GM13977 (cell line): ENCODE data around the gene KCNMA1.
"Not testable (repeated sequence)": the region's sequence is repeated elsewhere in the genome, so short reads cannot be mapped to it uniquely, and the experiment has no call there.

Experiments used
- DNase-seq: peaks from one replicate; pipeline ENCODE4 v3.0.0; 2012; ENCODE audit warnings: low spot score
- CTCF ChIP-seq: IDR thresholded peaks from 2 replicates; pipeline ENCODE4 v1.5.1; 2012; ENCODE audit warnings: mild to moderate bottlenecking, control low read depth; ENCODE audit not compliant: insufficient read depth; ENCODE audit errors: extremely low read depth, missing control alignments
- in situ Hi-C: fragments of 300-500 bp; cut with MboI; formaldehyde crosslinking; loops from one replicate; pipeline ENCODE4 v1.12.0; 2022; ENCODE audit warnings: low sequenced_read_pairs, low pct_unique_long_range_greater_than_20kb, mixed read lengths, inconsistent platforms; ENCODE audit not compliant: unreplicated experiment

KCNMA1 gene

GRCh38 chr10:77574438-77574837 lies 63.2 kb downstream of the KCNMA1 start:
- no peak for DNase-seq
- in situ Hi-C loops, result no loop called here
- TF ChIP-seq CTCF, result no peak

GRCh38 chr10:77572520-77572919 lies 65.1 kb downstream of the KCNMA1 start:
- in situ Hi-C loops, DNase-seq: not testable (repeated sequence)

GRCh38 chr10:77571490-77571889 lies 66.1 kb downstream of the KCNMA1 start:
- DNase-seq, result no peak
- no peak for TF ChIP-seq CTCF
- in situ Hi-C loops, result no loop called here

DNA sequence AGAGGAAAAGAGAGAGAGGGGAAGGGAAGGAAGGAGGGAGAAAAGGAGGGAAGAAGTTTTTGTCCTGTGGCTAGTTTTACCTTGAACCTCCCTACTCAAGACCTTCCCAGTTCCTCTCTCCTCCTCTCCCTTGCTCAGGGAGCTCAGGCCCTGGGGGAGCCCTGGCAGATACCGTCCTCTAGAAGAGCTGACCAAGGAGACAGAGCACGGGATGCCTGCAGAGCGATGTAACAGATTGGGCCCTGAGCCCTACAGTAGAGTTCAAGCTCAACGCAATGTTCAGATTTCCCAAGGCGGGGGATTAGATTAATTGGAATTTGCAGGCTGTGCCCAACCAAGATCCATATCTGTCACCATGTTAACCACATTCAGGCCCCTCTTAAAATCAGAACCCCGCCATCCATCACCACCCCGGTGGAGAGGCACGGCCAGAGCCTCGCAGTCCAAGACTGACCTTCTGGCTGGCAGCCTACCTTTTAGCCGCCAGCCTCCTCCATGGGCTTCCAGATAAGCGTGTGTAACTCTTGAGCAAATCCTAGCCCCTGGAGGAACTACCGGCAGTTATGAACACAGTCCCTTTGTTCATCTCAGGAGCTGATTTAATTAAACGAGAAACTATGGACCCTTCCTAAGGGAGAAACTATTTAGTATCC lies 70.6 kb downstream of the KCNMA1 start:
- DNase-seq, result no peak
- no peak for TF ChIP-seq CTCF
- in situ Hi-C loops, result no loop called here

DNA sequence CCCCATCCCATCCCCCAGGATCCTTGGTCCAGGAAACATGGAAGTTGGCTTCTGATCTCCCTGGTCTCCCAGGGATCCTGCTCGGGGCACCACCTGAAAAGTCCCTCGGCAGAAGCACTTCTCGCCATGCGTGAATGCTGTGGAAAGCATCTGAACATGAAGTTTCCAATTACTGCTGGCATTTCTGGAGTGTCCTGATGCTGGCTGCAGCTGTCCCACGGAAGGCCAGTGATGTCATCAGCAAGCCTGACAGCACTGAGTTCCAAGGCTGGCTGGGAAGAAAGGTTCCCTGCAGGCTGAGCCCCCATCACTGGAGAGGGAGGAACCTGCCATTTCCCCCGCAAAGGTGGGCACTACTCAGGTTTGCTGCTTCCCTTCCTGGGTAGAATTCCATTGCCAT lies 71.4 kb downstream of the KCNMA1 start:
- no peak for DNase-seq
- in situ Hi-C loops, result no loop called here
- TF ChIP-seq CTCF, result no peak

- no peak for TF ChIP-seq CTCF
- in situ Hi-C loops, result no loop called here
- no peak for DNase-seq
Measured at GRCh38 chr10:77565590-77566023, 72.0 kb downstream of the KCNMA1 start.

GRCh38 chr10:77564731-77565589 lies 72.6 kb downstream of the KCNMA1 start:
- in situ Hi-C loops, result no loop called here
- no peak for DNase-seq
- no peak for TF ChIP-seq CTCF
